HL-60 (cell line): ENCODE data around the gene CDH3.

Experiments
- DNase-seq, 2 experiments: peaks; one replicate each; pipeline ENCODE4 v3.0.0-alpha.2; 2010 to 2020; ENCODE audit warnings: low read depth in 1 of 2, low spot score in 1 of 2
- H3K27ac ChIP-seq: fragments of 250-450 bp; sonication (Bioruptor Pico); replicated peaks from 2 replicates; pipeline ENCODE4 v1.5.1; 2020; ENCODE audit warnings: mild to moderate bottlenecking, moderate library complexity
- H3K27me3 ChIP-seq: fragments of 250-450 bp; sonication (Bioruptor Pico); 2 replicates; pipeline ENCODE4 v1.5.1; 2021; ENCODE audit warnings: mild to moderate bottlenecking, moderate library complexity; ENCODE audit not compliant: insufficient read depth, poor library complexity, severe bottlenecking
- H3K4me3 ChIP-seq: replicated peaks from 2 replicates; pipeline ENCODE4 v1.5.1; 2011; ENCODE audit warnings: mild to moderate bottlenecking, control low read depth, low read length; ENCODE audit not compliant: insufficient read depth
- GABPA ChIP-seq: IDR thresholded peaks from 2 replicates; pipeline ENCODE4 v1.6.1; 2012; ENCODE audit warnings: low read depth
- POLR2AphosphoS5 ChIP-seq: IDR thresholded peaks from 2 replicates; pipeline ENCODE4 v1.6.1; 2012; ENCODE audit warnings: low read depth
- SPI1 ChIP-seq: IDR thresholded peaks from 2 replicates; pipeline ENCODE4 v1.6.1; 2012; ENCODE audit warnings: low read depth, mild to moderate bottlenecking, borderline replicate concordance
- TF ChIP-seq, protein P1 (sequence below): IDR thresholded peaks from 2 replicates; pipeline ENCODE4 v1.6.1; 2012; ENCODE audit warnings: low read depth; ENCODE audit not compliant: insufficient replicate concordance
- TF ChIP-seq, protein P2 (sequence below): IDR thresholded peaks from one replicate; pipeline ENCODE4 v1.5.1; 2011; ENCODE audit warnings: low read length, control low read depth, inconsistent platforms; ENCODE audit not compliant: insufficient read depth

The CDH3 gene

DNA sequence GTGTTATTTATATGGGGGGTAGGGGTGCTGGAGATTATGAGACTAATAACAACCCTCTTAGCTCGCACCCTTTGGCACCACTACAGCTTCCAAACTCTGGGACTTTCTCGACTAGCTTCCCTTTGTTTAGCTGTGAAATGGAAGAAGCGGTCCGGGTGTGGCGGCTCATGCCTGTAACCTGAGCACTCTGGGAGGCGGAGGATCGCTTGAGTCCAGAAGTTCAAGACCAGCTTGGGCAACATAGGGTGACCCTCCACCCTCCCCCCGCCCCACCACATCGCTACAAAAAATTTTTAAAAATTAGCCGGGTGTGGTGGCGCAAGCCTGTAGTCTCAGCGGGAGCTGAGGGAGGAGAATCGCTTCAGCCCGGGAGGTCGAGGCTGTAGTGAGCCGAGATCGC lies 814 bp upstream of the CDH3 start:
- no peak overlapping the region for H3K27ac ChIP-seq
- no peak for DNase-seq
- no peak overlapping the region for H3K4me3 ChIP-seq
- TF ChIP-seq GABPA (no peak), POLR2AphosphoS5 (no peak)
- peaks cover 50% of the 10 kb centered on the region for H3K27me3 ChIP-seq

DNA sequence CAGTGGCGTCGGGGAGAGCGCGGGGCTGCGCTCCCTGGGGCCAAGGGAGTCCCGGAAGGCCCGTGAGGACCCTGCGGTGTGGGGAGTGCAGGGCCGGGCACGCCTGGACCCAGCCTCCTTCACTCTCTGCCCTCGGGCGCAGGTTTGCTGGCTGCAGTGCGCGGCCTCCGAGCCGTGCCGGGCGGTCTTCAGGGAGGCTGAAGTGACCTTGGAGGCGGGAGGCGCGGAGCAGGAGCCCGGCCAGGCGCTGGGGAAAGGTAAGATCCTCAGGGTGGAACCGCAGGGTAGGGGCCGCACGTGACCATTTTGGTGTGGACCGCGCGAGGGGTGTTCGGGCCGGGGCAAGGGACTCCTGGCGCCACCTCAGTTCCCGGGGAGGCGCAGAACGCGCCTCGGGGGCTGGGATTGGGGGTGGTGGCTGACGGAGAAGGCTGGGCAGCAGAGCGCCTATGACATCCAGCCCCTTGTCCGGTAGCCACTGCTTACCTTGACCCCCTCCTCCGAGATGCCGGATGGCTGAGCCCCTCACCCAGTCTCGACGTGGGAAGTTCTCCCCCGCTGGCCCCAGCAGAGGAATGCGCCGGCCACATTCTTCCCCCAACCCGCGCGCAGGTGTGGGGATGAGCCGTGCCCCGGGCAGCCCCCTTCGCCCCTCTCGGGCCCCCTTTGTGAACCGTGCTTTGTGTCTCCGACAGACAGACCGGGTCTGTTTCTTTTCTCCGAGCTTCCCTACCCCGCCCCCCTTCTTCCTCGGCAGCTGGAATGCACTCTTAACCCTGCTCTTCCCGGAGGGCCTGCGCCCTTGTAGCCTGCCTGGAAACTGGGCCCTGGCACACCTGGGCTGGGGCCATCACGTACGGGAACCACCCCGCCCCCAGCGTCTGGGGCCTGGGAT lies 631 bp downstream of the CDH3 start:
- Histone ChIP-seq H3K27ac (no peak overlapping the region), H3K4me3 (no peak overlapping the region), H3K27me3 (peaks cover 50% of the 10 kb centered on the region)
- no peak for TF ChIP-seq GABPA
- TF ChIP-seq, protein P1, sequence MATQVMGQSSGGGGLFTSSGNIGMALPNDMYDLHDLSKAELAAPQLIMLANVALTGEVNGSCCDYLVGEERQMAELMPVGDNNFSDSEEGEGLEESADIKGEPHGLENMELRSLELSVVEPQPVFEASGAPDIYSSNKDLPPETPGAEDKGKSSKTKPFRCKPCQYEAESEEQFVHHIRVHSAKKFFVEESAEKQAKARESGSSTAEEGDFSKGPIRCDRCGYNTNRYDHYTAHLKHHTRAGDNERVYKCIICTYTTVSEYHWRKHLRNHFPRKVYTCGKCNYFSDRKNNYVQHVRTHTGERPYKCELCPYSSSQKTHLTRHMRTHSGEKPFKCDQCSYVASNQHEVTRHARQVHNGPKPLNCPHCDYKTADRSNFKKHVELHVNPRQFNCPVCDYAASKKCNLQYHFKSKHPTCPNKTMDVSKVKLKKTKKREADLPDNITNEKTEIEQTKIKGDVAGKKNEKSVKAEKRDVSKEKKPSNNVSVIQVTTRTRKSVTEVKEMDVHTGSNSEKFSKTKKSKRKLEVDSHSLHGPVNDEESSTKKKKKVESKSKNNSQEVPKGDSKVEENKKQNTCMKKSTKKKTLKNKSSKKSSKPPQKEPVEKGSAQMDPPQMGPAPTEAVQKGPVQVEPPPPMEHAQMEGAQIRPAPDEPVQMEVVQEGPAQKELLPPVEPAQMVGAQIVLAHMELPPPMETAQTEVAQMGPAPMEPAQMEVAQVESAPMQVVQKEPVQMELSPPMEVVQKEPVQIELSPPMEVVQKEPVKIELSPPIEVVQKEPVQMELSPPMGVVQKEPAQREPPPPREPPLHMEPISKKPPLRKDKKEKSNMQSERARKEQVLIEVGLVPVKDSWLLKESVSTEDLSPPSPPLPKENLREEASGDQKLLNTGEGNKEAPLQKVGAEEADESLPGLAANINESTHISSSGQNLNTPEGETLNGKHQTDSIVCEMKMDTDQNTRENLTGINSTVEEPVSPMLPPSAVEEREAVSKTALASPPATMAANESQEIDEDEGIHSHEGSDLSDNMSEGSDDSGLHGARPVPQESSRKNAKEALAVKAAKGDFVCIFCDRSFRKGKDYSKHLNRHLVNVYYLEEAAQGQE: no peak
- TF ChIP-seq SPI1: no peak
- TF ChIP-seq POLR2AphosphoS5: no peak
- TF ChIP-seq, protein P2, sequence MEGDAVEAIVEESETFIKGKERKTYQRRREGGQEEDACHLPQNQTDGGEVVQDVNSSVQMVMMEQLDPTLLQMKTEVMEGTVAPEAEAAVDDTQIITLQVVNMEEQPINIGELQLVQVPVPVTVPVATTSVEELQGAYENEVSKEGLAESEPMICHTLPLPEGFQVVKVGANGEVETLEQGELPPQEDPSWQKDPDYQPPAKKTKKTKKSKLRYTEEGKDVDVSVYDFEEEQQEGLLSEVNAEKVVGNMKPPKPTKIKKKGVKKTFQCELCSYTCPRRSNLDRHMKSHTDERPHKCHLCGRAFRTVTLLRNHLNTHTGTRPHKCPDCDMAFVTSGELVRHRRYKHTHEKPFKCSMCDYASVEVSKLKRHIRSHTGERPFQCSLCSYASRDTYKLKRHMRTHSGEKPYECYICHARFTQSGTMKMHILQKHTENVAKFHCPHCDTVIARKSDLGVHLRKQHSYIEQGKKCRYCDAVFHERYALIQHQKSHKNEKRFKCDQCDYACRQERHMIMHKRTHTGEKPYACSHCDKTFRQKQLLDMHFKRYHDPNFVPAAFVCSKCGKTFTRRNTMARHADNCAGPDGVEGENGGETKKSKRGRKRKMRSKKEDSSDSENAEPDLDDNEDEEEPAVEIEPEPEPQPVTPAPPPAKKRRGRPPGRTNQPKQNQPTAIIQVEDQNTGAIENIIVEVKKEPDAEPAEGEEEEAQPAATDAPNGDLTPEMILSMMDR: no peak
- no peak for DNase-seq

DNA sequence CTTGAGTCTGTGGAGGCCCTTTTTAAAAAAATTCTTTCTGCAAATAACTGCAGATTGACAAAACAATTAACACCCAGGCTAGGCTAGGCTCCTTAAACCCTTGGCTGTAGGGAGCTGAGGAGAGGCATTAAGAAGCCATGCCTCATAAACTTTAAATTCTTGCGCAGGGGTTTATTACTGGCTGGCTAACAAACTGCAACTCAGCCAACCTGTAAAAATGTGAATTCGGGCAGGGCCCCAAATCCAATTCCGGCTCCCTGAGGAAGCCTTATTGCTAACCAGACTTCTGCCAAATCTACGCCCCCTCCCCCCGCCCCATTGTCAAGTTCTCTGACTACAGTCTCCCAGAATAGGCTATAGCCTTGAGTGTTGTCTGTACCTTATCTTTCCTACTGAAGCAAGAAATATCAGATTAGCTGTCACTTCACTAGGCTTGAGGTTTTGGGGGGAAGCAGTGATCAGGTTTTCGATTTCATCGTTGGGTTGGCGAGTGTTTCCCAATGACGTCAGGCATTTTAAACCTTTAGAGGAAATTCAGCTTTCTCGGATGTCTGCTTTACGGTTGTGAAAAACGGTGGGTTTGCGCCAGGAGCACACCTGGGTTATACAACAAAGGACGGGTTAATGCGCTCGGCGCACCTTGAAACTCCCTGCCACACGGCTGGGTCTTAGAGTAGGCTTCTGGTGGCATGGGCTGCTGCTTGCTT lies 2.0 kb downstream of the CDH3 start:
- Histone ChIP-seq H3K27me3 (peaks cover 50% of the 10 kb centered on the region), H3K27ac (no peak overlapping the region), H3K4me3 (no peak overlapping the region)
- no peak for DNase-seq
- TF ChIP-seq, protein P2: no peak
- TF ChIP-seq SPI1 (no peak), POLR2AphosphoS5 (no peak), GABPA (no peak)
- TF ChIP-seq, protein P1: no peak

DNA sequence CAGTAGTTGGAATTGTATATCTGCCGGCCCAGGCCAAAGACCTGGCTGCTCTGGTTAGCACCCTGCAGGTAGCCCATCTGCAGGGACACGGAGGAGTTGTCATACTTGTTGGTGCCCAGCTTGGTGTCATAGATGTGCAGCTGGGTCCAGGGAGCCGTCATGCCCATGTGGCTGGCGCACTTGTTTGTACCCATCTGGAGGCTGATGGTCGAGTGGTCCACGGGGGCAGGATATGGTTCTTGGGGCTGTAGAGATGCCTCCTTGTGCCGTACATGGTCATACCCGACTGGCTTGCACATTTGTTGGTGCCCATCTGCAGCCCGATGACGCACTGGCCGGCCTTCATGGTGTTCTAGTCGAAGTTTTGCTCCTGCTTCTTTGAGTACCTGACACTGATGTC lies 6.0 kb downstream of the CDH3 start:
- Histone ChIP-seq H3K27me3 (peaks cover 13% of the 10 kb centered on the region), H3K27ac (no peak overlapping the region), H3K4me3 (no peak overlapping the region)
- TF ChIP-seq, protein P2: no peak
- TF ChIP-seq, protein P1: no peak
- TF ChIP-seq GABPA (no peak), POLR2AphosphoS5 (no peak), SPI1 (no peak)
- DNase-seq: no peak
